SK-N-SH (cell line): ENCODE results near the gene SESN1. TPM values are rescaled to one million over a fixed set of nuclear protein-coding genes. Genes with fewer than 3 reads are reported as not detected.

Experiments used
- CTCF ChIA-PET: fragments of 300-600, 350-600 bp; formaldehyde crosslinking; extraction: SDS; loops from one replicate; lab custom pipeline; 2021; lab: Yijun Ruan, JAX
- POLR2A ChIA-PET: fragments of 350-600 bp; sonication (Branson Sonifier 250); formaldehyde crosslinking; extraction: SDS; loops from one replicate; lab custom pipeline; 2020; ENCODE audit warnings: antibody characterized with exemption, inconsistent platforms; lab: Yijun Ruan, JAX
- DNase-seq: peaks from one replicate; pipeline ENCODE4 v3.0.0; 2012
- H2AFZ ChIP-seq: fragments of 200-600 bp; sonication (generic); 2 replicates; pipeline ENCODE4 v1.8.1; 2016; ENCODE audit warnings: antibody characterized with exemption, mild to moderate bottlenecking, low read depth
- H3F3A ChIP-seq: fragments of 200-600 bp; sonication (generic); replicated peaks from 2 replicates; pipeline ENCODE3; 2016; ENCODE audit warnings: antibody characterized with exemption, mild to moderate bottlenecking; ENCODE audit not compliant: insufficient read depth
- H3K27ac ChIP-seq, 2 experiments: fragments of 200-500 bp in 1 of 2; fragments of 200-600 bp in 1 of 2; sonication (Bioruptor generic) in 1 of 2; sonication (generic), shearing (Covaris generic) in 1 of 2; 2 replicates each; pipeline versions ENCODE4 v1.5.1 to v1.6.1; 2014 to 2016; ENCODE audit warnings: low read depth in 2 of 2, inconsistent platforms in 1 of 2, low read length in 1 of 2, mild to moderate bottlenecking in 1 of 2, mixed read lengths in 1 of 2
- H3K27me3 ChIP-seq: fragments of 200-600 bp; sonication (generic), shearing (Covaris generic); 2 replicates; pipeline ENCODE4 v1.6.1; 2016; ENCODE audit warnings: mixed run types; ENCODE audit not compliant: insufficient read depth
- H3K36me3 ChIP-seq, 2 experiments: fragments of 200-500 bp in 1 of 2; fragments of 200-600 bp in 1 of 2; sonication (Bioruptor generic) in 1 of 2; sonication (generic) in 1 of 2; replicated peaks in 1 of 2; 2 replicates each; pipeline versions ENCODE3 to v1.5.1; 2014 to 2016; ENCODE audit warnings: low read length in 1 of 2, mild to moderate bottlenecking in 1 of 2; ENCODE audit not compliant: insufficient read depth in 2 of 2, control insufficient read depth in 1 of 2
- H3K4me1 ChIP-seq, 2 experiments: fragments of 200-500 bp in 1 of 2; fragments of 200-600 bp in 1 of 2; sonication (Bioruptor generic) in 1 of 2; sonication (generic), shearing (Covaris generic) in 1 of 2; 2 replicates each; pipeline versions ENCODE4 v1.5.1 to v1.6.1; 2014 to 2016; ENCODE audit warnings: low read depth in 1 of 2, low read length in 1 of 2, mixed run types in 1 of 2; ENCODE audit not compliant: insufficient read depth in 2 of 2, control insufficient read depth in 1 of 2
- H3K4me2 ChIP-seq: fragments of 200-600 bp; sonication (generic), shearing (Covaris generic); 2 replicates; pipeline ENCODE4 v1.6.1; 2017; ENCODE audit warnings: mixed run types
- H3K4me3 ChIP-seq, 2 experiments: fragments of 200-500 bp in 1 of 2; fragments of 200-600 bp in 1 of 2; sonication (Bioruptor generic) in 1 of 2; sonication (generic), shearing (Covaris generic) in 1 of 2; 2 replicates each; pipeline versions ENCODE4 v1.5.1 to v1.8.1; 2014 to 2016; ENCODE audit warnings: low read depth in 2 of 2, inconsistent platforms in 1 of 2, low read length in 1 of 2, mild to moderate bottlenecking in 1 of 2, mixed read lengths in 1 of 2, moderate library complexity in 1 of 2
- H3K79me2 ChIP-seq: fragments of 200-600 bp; sonication (generic); 2 replicates; pipeline ENCODE4 v1.8.1; 2017; ENCODE audit warnings: mild to moderate bottlenecking; ENCODE audit not compliant: insufficient read depth
- H3K9ac ChIP-seq: fragments of 200-600 bp; sonication (generic); 2 replicates; pipeline ENCODE4 v1.6.1; 2017; ENCODE audit warnings: mixed run types
- H3K9me2 ChIP-seq: fragments of 200-600 bp; sonication (generic); 2 replicates; pipeline ENCODE4 v1.6.1; 2017; ENCODE audit warnings: mixed run types
- H3K9me3 ChIP-seq: fragments of 200-600 bp; sonication (generic); 2 replicates; pipeline ENCODE4 v1.6.1; 2017; ENCODE audit warnings: mixed run types, mild to moderate bottlenecking, moderate library complexity
- H4K20me1 ChIP-seq: fragments of 200-600 bp; sonication (generic); 2 replicates; pipeline ENCODE4 v1.6.1; 2017; ENCODE audit warnings: mild to moderate bottlenecking, mixed run types; ENCODE audit not compliant: insufficient read depth
- CHD2 ChIP-seq: fragments of 150-350 bp; IDR thresholded peaks from 2 replicates; pipeline ENCODE4 v1.6.1; 2018; ENCODE audit warnings: low read length; ENCODE audit not compliant: partially characterized antibody
- EP300 ChIP-seq, 2 experiments: IDR thresholded peaks; 2 replicates each; pipeline versions ENCODE4 v1.4.0 to v1.6.1; 2012; ENCODE audit warnings: borderline replicate concordance in 1 of 2, low read depth in 1 of 2, low read length in 1 of 2
- GATA2 ChIP-seq: sonication (generic); formaldehyde crosslinking; IDR thresholded peaks from 2 replicates; pipeline ENCODE4 v1.5.0; 2020; ENCODE audit warnings: mild to moderate bottlenecking, missing genetic modification reagents
- MXI1 ChIP-seq: IDR thresholded peaks from 2 replicates; pipeline ENCODE4 v1.6.1; 2012; ENCODE audit warnings: mild to moderate bottlenecking, low read depth, low read length, improper control_type of control experiment
- PBX3 ChIP-seq: IDR thresholded peaks from 2 replicates; pipeline ENCODE4; 2012
- RCOR1 ChIP-seq: fragments of 150-350 bp; IDR thresholded peaks from 2 replicates; pipeline ENCODE4 v1.6.1; 2017; ENCODE audit warnings: antibody characterized with exemption, low read length
- REST ChIP-seq: IDR thresholded peaks from 2 replicates; pipeline ENCODE4 v1.6.1; 2012; ENCODE audit warnings: mild to moderate bottlenecking, low read depth, low read length, moderate library complexity
- RFX5 ChIP-seq: IDR thresholded peaks from 2 replicates; pipeline ENCODE4 v1.6.1; 2012; ENCODE audit warnings: mild to moderate bottlenecking, improper control_type of control experiment, low read length
- TAF1 ChIP-seq: IDR thresholded peaks from 2 replicates; pipeline ENCODE4 v1.6.1; 2012; ENCODE audit warnings: low read depth, mild to moderate bottlenecking, low read length, moderate library complexity, borderline replicate concordance
- TEAD4 ChIP-seq: IDR thresholded peaks from 2 replicates; pipeline ENCODE4 v1.4.0; 2012; ENCODE audit warnings: mild to moderate bottlenecking, borderline replicate concordance; ENCODE audit not compliant: insufficient read depth
- USF1 ChIP-seq: IDR thresholded peaks from 2 replicates; pipeline ENCODE4 v1.4.0; 2012; ENCODE audit warnings: low read depth, borderline replicate concordance
- USF2 ChIP-seq: fragments of 150-350 bp; IDR thresholded peaks from 2 replicates; pipeline ENCODE4 v1.6.1; 2017; ENCODE audit warnings: antibody characterized with exemption, low read length, low read depth, borderline replicate concordance
- WGBS: methylation state at CpG from one replicate; pipeline ENCODE4 v1.1.6; 2017; ENCODE audit warnings: low lambda C conversion rate; 5-methylcytosine and 5-hydroxymethylcytosine counted together
- polyA plus RNA-seq, 3 experiments: library from polyadenylated mRNA; depleted of rRNA; stranded (reverse); fragments of >200 nt; gene quantifications; 2 replicates each; pipeline ENCODE4 v1.2.3, GENCODE V29; 2012

SESN1 gene
- polyA plus RNA-seq, 1 of the 3 experiments (the other 2 are of a cell fraction) = 13.1 TPM

- no peak for TF ChIP-seq PBX3
- TF ChIP-seq TEAD4 = no peak
- TF ChIP-seq REST = no peak
- TF ChIP-seq RCOR1 = peak; percentile 18; the same call in 1 of the 2 replicates
- TF ChIP-seq TAF1 = no peak
- TF ChIP-seq GATA2 = 0 out of 2 replicates have a peak, but pooled peaks have one; percentile 17
- TF ChIP-seq RFX5 = peak; percentile 42; the same call in 1 of the 2 replicates
These were observed 146.4 kb downstream of the SESN1 start (continued) for GRCh38 chr6:108948181-108948661.

GRCh38 chr6:108947114-108947854 lies 147.4 kb downstream of the SESN1 start:
- peak; percentile 75 for DNase-seq

More at GRCh38 chr6:108947114-108947854, 147.4 kb downstream of the SESN1 start:
- Histone ChIP-seq H3K9me2 (no peaks in the 10 kb centered on the region), H4K20me1 (no peaks in the 10 kb centered on the region), H3K79me2 (no peaks in the 10 kb centered on the region), H3K4me1 (peaks cover 5 to 55% of the 10 kb centered on the region in 2 experiments; a peak in 3 of 4 replicates), H3F3A (no peaks in the 10 kb centered on the region), H3K36me3 (no peaks in the 10 kb centered on the region), H3K27ac (peak overlapping the region in 1 of 2 experiments; percentile 100; a peak in 2 of 4 replicates), H3K9ac (no peak overlapping the region), H3K4me3 (no peak overlapping the region), H3K4me2 (no peak overlapping the region), H2AFZ (no peak overlapping the region), H3K9me3 (no peaks in the 10 kb centered on the region), H3K27me3 (no peaks in the 10 kb centered on the region)
- TF ChIP-seq EP300 (IDR thresholded peaks at IDR 0.05; ENCODE audit: borderline replicate concordance in 1 of 2, low read depth in 1 of 2, low read length in 1 of 2) = peak in 1 of 2 experiments; percentile 95; a peak in 2 of 4 replicates
- peak; percentile 38; the same call in 1 of the 2 replicates for TF ChIP-seq RCOR1
- TF ChIP-seq USF2 = no peak
- no peak for TF ChIP-seq USF1
- peak; percentile 39 for TF ChIP-seq CHD2
- TF ChIP-seq MXI1 = peak; percentile 47; the same call in 1 of the 2 replicates
- peak; percentile 97 for TF ChIP-seq RFX5
- 0 out of 2 replicates have a peak, but pooled peaks have one; percentile 34 for TF ChIP-seq GATA2
- 63% methylated on average over 5 of the region's 5 CpGs for WGBS
- POLR2A ChIA-PET = interaction anchor here (0.9 to 1.2 kb wide), 2 partner anchors 147 to 148 kb away, joined by 3 to 6 read pairs; partner anchors contain the start of gene SESN1
- CTCF ChIA-PET = interaction anchor here (0.7 to 2.4 kb wide), 5 partner anchors 9 to 405 kb away, joined by 3 to 6 read pairs (median 3); no protein-coding TSS in a partner anchor
